ENCODE data around the gene PKHD1. TPM values are rescaled to one million over a fixed set of nuclear protein-coding genes. Genes with fewer than 3 reads are reported as not detected.

PKHD1 gene, protein sequence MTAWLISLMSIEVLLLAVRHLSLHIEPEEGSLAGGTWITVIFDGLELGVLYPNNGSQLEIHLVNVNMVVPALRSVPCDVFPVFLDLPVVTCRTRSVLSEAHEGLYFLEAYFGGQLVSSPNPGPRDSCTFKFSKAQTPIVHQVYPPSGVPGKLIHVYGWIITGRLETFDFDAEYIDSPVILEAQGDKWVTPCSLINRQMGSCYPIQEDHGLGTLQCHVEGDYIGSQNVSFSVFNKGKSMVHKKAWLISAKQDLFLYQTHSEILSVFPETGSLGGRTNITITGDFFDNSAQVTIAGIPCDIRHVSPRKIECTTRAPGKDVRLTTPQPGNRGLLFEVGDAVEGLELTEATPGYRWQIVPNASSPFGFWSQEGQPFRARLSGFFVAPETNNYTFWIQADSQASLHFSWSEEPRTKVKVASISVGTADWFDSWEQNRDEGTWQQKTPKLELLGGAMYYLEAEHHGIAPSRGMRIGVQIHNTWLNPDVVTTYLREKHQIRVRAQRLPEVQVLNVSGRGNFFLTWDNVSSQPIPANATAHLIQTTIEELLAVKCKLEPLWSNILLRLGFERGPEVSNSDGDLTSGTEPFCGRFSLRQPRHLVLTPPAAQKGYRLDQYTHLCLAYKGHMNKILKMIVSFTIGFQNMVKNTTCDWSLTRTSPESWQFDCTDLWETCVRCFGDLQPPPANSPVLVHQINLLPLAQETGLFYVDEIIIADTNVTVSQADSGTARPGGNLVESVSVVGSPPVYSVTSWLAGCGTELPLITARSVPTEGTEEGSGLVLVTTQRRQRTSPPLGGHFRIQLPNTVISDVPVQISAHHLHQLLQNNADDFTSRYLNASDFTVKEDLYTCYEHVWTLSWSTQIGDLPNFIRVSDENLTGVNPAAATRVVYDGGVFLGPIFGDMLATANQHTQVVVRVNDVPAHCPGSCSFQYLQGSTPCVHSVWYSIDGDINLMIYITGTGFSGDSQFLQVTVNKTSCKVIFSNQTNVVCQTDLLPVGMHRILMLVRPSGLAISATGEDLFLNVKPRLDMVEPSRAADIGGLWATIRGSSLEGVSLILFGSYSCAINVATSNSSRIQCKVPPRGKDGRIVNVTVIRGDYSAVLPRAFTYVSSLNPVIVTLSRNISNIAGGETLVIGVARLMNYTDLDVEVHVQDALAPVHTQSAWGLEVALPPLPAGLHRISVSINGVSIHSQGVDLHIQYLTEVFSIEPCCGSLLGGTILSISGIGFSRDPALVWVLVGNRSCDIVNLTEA (N-terminal part only)
- total RNA-seq: not detected in 2 replicates

DNA sequence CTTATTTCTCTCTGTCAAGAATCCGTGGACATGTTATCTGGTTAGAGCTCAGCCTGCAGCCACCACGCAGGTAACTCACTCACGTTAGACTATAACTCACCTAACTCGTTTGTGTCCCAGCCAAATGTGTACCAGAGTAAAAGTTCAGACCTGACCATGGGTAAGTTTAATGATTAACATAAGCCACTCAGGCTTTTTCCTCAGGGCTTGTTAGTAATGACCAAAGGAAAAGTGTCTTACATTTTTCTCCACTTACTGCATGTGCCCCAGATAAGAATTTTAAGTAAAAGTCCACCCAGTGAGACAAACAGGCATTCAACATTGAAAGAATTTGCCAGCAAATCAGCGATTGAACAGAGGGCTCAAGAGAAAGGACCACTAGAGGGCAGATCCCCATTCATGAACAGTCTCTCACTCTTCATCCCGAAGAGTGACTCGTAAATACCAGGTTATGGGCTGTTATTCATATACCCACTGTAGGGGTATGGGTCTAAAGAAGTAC is at the start of gene PKHD1:
PKHD1 (minus strand) TSS at position 116 of the 502 bp plus-strand sequence. CDS start 2,680 bp downstream, outside the sequence.
- peak in 1 of 2 donors; percentile 20 for DNase-seq (ENCODE audit: low read depth in 2 of 2)

GRCh38 chr6:52136934-52137467 is 49.6 kb upstream of the PKHD1 start:
- DNase-seq (ENCODE audit: low read depth in 2 of 2): no peak

DNA sequence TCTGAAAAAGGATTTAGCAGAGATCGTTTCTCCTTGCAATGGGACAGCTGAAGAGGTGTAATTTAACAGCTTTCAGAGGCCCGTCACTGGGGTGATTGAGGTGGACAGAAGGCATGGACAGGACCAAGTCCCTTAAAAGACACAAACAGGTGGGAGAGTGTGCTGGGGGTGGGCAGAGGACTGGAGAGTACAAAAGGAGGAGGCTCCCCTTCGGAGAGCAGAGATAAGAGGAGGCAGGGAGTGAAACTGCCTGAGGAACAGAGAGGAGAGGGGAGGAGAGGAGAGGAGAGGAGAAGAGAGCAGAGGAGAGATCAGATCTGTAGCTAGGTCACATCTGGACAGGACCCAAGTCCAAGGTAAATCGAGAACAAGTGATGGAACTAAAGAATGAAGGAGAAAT is 48.6 kb upstream of the PKHD1 start:
- no peak for DNase-seq (ENCODE audit: low read depth in 2 of 2)

GRCh38 chr6:52135217-52135616 is 47.8 kb upstream of the PKHD1 start:
- no peak for DNase-seq (ENCODE audit: low read depth in 2 of 2)

DNA sequence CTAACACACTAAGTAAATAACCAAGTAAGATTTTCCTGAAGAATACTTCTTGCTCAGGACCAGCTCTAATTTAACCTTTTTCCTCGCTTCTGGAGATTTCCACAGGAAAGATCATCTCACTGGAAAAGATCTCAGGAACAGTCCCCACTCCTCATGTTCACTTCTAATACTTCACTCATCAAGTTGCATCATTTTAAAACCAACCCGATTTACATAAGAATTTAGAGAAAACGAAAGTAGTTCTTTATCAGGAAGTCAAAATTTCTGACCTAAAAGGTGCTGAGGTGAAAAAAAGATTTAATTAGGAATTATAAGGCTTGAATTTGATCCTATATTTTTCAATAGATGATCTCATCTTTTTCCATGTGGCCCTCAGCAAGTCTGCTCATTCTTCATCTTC is 46.6 kb upstream of the PKHD1 start:
- no peak for DNase-seq (ENCODE audit: low read depth in 2 of 2)

- DNase-seq (ENCODE audit: low read depth in 2 of 2): no peak
Observed at GRCh38 chr6:52133324-52133723, 45.9 kb upstream of the PKHD1 start.

DNA sequence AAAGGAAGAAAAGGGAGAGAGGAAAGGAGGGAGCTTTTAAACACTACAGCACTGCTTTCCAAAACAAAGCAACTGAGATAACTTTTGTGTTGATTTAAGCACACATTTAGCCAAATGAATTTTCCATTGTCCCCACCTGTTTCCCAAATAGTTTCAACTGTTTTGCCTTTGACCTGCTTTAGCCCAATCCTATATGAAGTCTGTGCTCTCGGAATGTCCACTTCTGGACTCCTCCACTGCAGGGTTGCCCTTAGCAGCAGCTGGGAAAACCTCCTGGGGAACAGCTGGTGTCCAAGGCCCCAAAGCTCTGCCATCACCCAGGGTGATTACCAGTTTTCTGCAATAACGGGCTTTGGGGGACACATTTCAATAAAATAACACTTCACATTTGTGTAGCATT is 44.9 kb upstream of the PKHD1 start:
- DNase-seq (ENCODE audit: low read depth in 2 of 2): no peak

DNA sequence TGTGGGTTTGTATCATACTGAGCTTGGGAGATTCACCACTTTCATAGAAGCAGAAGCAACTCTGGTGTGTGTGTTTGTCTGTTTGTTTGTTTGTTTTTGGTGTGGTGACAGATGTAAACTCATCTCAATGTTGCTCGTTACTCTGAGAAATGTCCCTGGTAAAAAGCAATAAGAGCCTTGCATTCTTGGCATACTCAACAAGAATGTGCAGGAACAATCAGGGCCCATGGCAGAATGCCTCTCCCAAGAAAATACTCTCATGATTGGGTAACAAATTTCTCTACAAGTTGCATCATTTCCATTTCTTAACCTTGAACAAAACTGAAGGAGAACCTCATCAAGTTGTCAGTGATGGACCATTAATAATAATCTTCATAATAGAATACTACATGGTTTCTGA is 43.0 kb upstream of the PKHD1 start:
- no peak for DNase-seq (ENCODE audit: low read depth in 2 of 2)

GRCh38 chr6:52127957-52128356 is 40.5 kb upstream of the PKHD1 start:
- no peak for DNase-seq (ENCODE audit: low read depth in 2 of 2)

GRCh38 chr6:52126231-52126630 is 38.8 kb upstream of the PKHD1 start:
- no peak for DNase-seq (ENCODE audit: low read depth in 2 of 2)

DNA sequence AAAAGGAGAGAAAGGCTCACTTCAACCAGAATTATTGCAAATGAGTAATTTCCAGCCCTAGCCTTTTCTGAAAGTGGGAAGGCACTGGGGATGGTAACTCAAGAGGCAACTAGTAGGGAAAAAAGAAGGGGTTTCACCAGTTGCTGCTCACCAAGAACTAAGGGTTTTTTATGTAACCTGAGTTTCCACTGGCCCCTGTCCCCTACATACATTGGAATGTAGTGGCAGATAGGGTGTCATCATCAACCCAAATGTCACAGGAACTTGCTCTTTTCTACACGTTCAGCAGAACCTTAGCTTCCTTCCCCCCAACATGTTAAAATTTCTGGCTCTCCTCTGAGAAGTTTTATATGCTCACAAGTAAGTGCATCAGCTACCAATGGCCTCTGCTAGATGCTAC is 38.2 kb upstream of the PKHD1 start:
- DNase-seq (ENCODE audit: low read depth in 2 of 2): no peak

GRCh38 chr6:52125139-52125538 is 37.7 kb upstream of the PKHD1 start:
- no peak for DNase-seq (ENCODE audit: low read depth in 2 of 2)

DNA sequence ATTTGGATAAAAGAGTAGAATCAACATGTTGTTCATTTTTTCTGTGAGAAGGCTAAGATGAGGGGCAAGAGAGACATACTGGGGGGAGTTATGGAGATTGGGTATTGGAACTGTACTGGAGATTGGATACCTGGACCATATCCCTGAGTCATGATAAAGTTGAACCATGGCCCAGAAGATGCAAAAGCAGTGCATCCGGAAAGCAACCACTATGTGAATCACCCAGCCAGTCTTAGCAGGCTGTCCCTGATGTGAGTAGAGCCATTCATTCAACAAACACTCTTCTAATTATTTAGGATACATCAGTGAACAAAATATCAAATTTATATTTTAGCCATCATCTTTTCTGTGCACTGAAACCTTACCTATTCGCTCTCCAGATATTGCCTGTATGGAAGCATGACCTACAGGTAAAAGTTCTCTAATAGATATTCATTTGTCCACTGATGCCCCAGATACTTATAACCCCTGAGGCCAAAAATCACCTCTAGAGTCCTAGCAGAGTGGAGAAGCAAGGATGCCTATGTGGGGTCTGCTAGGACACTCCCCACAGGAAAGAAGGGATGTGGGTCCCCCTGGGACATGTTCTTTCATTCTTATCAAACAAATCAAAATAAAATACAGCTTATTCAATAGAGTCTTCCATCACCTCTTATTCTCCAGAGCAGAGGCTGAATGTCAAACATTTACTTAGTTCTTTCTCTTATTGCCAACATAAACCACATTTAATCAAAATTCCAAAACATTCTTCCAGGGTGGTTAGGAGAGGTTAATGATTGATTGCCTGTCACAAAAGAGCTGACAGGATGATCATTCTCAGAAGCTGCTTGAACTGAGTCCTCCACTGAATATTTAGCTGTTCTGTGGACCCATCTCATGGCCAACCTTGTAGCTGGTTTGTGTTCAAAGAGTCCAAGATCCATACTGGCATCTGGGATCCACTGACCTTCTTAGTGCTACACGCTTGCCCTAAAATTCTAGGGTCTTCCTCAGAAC is 37.0 kb upstream of the PKHD1 start:
- DNase-seq (ENCODE audit: low read depth in 2 of 2): no peak

- DNase-seq (ENCODE audit: low read depth in 2 of 2): no peak
Observed at GRCh38 chr6:52123251-52123650, 35.8 kb upstream of the PKHD1 start.

GRCh38 chr6:52117352-52117751 is 29.9 kb upstream of the PKHD1 start:
- DNase-seq (ENCODE audit: low read depth in 2 of 2): no peak

DNA sequence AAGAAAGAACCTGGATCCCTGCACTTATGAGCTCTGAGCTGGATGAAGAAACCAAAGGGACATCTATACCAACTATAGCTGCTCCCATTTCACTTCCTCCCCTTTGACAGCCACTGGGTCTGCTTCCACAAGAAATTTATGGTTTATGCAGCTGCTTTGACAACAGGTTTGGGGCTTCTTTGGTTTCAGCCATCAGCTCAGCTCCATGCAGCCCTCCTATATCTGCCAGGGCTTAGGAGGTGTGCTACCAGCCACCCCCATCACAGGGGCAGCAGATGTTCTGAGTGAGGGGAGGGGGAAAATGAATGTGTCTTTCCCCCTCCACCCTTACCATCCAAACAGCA is 29.2 kb upstream of the PKHD1 start:
- DNase-seq (ENCODE audit: low read depth in 2 of 2): no peak

- DNase-seq (ENCODE audit: low read depth in 2 of 2): no peak
Observed at GRCh38 chr6:52115891-52116604, 28.6 kb upstream of the PKHD1 start.

- DNase-seq (ENCODE audit: low read depth in 2 of 2): no peak
Observed at GRCh38 chr6:52115145-52115741, 27.8 kb upstream of the PKHD1 start.

GRCh38 chr6:52109171-52109571 is 21.8 kb upstream of the PKHD1 start:
- no peak for DNase-seq (ENCODE audit: low read depth in 2 of 2)
